Tibial nerve (tissue), 3 donors: ENCODE data around the gene NAT10.

Experiments
- CTCF ChIP-seq, 5 experiments: fragments of 200-600 bp in 3 of 5; fragments of 450-650 bp in 2 of 5; sonication (generic) in 3 of 5; IDR thresholded peaks; one replicate each; pipeline ENCODE4 v1.5.1; 2016 to 2019; ENCODE audit warnings: antibody characterized with exemption in 5 of 5, mild to moderate bottlenecking in 3 of 5, moderate library complexity in 2 of 5
- POLR2A ChIP-seq, 2 donors: fragments of 450-650 bp; IDR thresholded peaks; one replicate each; pipeline ENCODE4 v1.6.1; 2017; ENCODE audit warnings: antibody characterized with exemption in 2 of 2, mild to moderate bottlenecking in 2 of 2, moderate library complexity in 2 of 2

GRCh38 chr11:34146866-34147265 lies 41.4 kb downstream of the NAT10 start:
- TF ChIP-seq CTCF (IDR thresholded peaks at IDR 0.05) (no peak), POLR2A (IDR thresholded peaks at IDR 0.05) (no peak)
